AG04450 (cell line): ENCODE results near the gene COPS4. TPM values are rescaled to one million over a fixed set of nuclear protein-coding genes. Genes with fewer than 3 reads are reported as not detected.
A peak's percentile ranks its signal among the peaks of the same experiment; 100 is the strongest.

Source experiments
- CTCF ChIA-PET: fragments of 300-600, 350-600 bp; formaldehyde crosslinking; extraction: SDS; loops from one replicate; lab custom pipeline; 2022; ENCODE audit warnings: antibody characterized with exemption, inconsistent platforms; lab: Charles Lee
- POLR2A ChIA-PET: fragments of 350-600 bp; formaldehyde crosslinking; extraction: SDS; loops from one replicate; lab custom pipeline; 2021; ENCODE audit warnings: antibody characterized with exemption, inconsistent platforms; lab: Yijun Ruan, JAX
- DNase-seq: peaks from one replicate; pipeline ENCODE4 v3.0.0-alpha.2; 2011; ENCODE audit warnings: low read depth, low spot score
- H3K27ac ChIP-seq: one replicate; pipeline ENCODE4 v1.5.1; 2012; ENCODE audit warnings: low read depth, low read length, control low read depth
- H3K27me3 ChIP-seq: one replicate; pipeline ENCODE4 v1.6.0; 2012; ENCODE audit warnings: low read length; ENCODE audit not compliant: control insufficient read depth, insufficient read depth
- H3K4me3 ChIP-seq: 2 replicates; pipeline ENCODE4 v1.5.1; 2011; ENCODE audit warnings: mild to moderate bottlenecking, low read depth, low read length, control low read depth
- H3K9me3 ChIP-seq: 2 replicates; pipeline ENCODE4 v1.5.1; 2012; ENCODE audit warnings: low read length; ENCODE audit not compliant: control insufficient read depth, insufficient read depth
- CTCF ChIP-seq: IDR thresholded peaks from 2 replicates; pipeline ENCODE4 v1.5.1; 2011; ENCODE audit warnings: low read depth, low read length, control low read depth, inconsistent platforms
- polyA plus RNA-seq: library from polyadenylated mRNA; depleted of rRNA; stranded (reverse); fragments of >200 nt; gene quantifications from 2 replicates; pipeline ENCODE4 v1.2.3, GENCODE V29; 2011

Gene COPS4
- polyA plus RNA-seq, 1 experiment = 78.4 TPM

DNA sequence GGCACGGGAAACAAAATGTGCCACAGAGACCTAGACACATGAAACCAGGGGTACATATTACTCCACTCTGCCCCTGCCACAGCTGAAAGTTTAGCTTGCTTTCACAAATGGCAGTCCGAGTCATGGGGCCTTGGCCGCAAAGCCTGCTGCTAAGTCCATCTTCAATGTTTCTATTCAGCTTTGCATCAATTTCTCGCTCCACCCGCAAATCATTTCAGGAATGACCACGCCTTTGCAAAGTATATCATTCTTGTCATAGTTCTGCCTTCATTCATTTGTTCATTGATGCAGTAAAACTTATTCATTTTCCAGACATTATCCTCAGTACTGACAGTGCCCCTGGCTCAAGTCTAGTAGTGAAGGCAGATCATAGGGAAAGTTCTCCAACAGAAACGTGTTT lies 70.0 kb downstream of the COPS4 start:
- no peak for DNase-seq
- Histone ChIP-seq H3K27ac (no peak overlapping the region), H3K9me3 (no peaks in the 10 kb centered on the region), H3K4me3 (no peak overlapping the region), H3K27me3 (no peaks in the 10 kb centered on the region)
- no peak for TF ChIP-seq CTCF
- CTCF ChIA-PET = no interaction called here
- POLR2A ChIA-PET = no interaction called here

GRCh38 chr4:83107631-83108030 lies 72.6 kb downstream of the COPS4 start:
- POLR2A ChIA-PET = no interaction called here
- H3K9me3 ChIP-seq = no peaks in the 10 kb centered on the region
- H3K27ac ChIP-seq = no peak overlapping the region
- CTCF ChIA-PET = interaction anchor here (0.6 to 0.7 kb wide), 2 partner anchors 693 to 1193 kb away, joined by 3 to 6 read pairs; no protein-coding TSS in a partner anchor
- TF ChIP-seq CTCF = no peak
- DNase-seq = no peak
- H3K4me3 ChIP-seq = no peak overlapping the region
- H3K27me3 ChIP-seq = no peaks in the 10 kb centered on the region

DNA sequence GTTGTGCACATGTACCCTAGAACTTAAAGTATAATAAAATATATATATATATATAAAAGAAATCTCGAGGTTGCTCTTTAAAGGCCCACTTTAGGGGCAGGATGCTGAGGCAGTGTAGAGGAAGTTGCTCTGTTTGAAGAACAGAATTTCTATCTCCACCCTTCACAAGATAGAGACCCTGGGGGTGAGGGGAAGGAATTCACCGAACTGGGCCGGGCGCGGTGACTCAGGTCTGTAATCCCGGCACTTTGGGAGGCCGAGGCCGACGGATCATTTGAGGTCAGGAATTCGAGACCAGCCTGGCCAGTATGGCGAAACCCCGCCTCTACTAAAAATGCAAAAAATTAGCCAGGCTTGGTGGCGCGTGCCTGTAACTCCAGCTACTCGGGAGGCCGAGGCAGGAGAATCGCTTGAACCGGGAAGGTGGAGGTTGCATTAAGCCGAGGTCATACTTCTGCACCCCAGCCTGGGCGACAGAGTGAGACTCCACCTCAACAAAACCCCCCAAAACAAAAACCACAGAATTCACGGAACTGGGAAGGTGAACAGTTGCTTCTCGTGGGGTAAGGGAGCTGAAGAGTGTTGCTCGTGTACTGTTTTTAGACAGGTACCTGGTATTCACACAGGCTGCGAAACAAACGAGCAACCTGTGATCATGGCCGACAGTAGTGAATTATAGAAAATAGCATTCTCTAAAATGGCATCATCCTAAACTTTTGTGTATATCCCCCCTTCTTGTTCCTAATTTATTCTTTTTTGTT lies 73.3 kb downstream of the COPS4 start:
- Histone ChIP-seq H3K9me3 (no peaks in the 10 kb centered on the region), H3K4me3 (no peak overlapping the region), H3K27me3 (no peaks in the 10 kb centered on the region), H3K27ac (no peak overlapping the region)
- ChIA-PET CTCF (interaction anchor here (0.8 kb wide), 1 partner anchor 173 kb away, joined by 3 read pairs; no protein-coding TSS in a partner anchor), POLR2A (no interaction called here)
- no peak for DNase-seq
- TF ChIP-seq CTCF = no peak

DNA sequence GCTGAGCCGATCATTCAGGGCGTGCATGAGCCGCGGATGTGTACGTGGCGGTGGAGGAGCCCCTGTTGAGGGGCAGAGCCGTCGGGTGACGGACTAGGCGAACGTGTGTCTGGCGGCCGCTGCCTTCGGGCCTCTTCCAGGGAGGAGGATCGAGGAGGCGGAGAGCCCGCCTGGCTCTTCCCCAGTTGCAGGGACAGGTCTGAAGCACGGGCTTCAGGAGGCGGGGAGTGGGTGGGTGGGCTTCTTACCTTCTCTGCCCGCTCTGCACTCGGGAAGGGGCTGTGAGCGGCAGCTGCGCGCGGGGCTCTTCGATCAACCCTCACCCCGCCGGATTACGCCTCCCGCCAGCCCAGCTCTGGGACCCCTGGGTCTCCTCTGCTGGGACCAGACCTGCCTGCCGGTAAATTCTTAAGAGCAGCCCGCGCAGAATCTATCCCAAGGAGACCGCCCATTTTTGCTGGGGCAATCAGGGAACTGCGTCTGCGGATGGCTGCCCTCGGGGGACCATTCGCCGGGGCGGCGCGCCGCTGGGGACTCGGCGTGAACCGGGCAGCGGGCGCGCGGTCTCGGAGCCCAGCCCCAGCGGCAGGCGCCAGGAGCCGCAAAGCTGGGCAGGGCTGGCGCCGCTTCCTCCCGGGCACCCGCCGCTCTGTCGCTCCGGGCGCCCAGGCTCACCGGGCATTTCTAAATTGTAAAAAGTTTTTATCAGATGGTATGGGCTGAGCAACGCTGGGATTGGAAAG lies 74.7 kb downstream of the COPS4 start:
- no peak for TF ChIP-seq CTCF
- Histone ChIP-seq H3K4me3 (peak overlapping the region; percentile 62), H3K27ac (no peak overlapping the region), H3K9me3 (no peaks in the 10 kb centered on the region), H3K27me3 (no peaks in the 10 kb centered on the region)
- ChIA-PET CTCF (interaction anchor here (0.6 to 2.8 kb wide), 24 partner anchors 9 to 647 kb away, joined by 3 to 27 read pairs (median 6); partner anchors contain the start of genes COPS4 and COQ2), POLR2A (interaction anchor here (1.7 kb wide), 1 partner anchor 147 kb away, joined by 6 read pairs; no protein-coding TSS in a partner anchor)
- DNase-seq = no peak
